Thoracic aorta (tissue), 2 donors: ENCODE results near the gene OR2G2. TPM values are rescaled to one million over a fixed set of nuclear protein-coding genes. Genes with fewer than 3 reads are reported as not detected.

Experiments
- ATAC-seq: fragments of 150-250 bp; one replicate; pipeline ENCODE4 v1.8.0; 2017; ENCODE audit warnings: low read depth; ENCODE audit not compliant: insufficient number of reproducible peaks, low FRiP score
- DNase-seq: peaks from one replicate; pipeline ENCODE4 v3.0.0-alpha.2; 2020; ENCODE audit warnings: low spot score
- H3K27ac ChIP-seq, 2 donors: fragments of 200-600 bp; sonication (generic); 1 replicate in 1 of 2; 2 replicates in 1 of 2; pipeline ENCODE4 v1.5.1; 2016; ENCODE audit warnings: mild to moderate bottlenecking in 2 of 2, moderate library complexity in 2 of 2
- H3K27me3 ChIP-seq: fragments of 200-600 bp; sonication (generic); replicated peaks from 2 replicates; pipeline ENCODE4 v1.6.0; 2016; ENCODE audit warnings: mild to moderate bottlenecking; ENCODE audit not compliant: insufficient read depth
- H3K36me3 ChIP-seq: fragments of 200-600 bp; sonication (generic); one replicate; pipeline ENCODE4 v1.5.1; 2016
- H3K4me1 ChIP-seq, 2 donors: fragments of 200-600 bp; sonication (generic); 1 replicate in 1 of 2; 2 replicates in 1 of 2; pipeline versions ENCODE4 v1.5.1 to v1.6.0; 2016; ENCODE audit warnings: low read depth in 2 of 2, mild to moderate bottlenecking in 1 of 2; ENCODE audit not compliant: control insufficient read depth in 1 of 2
- H3K4me3 ChIP-seq: fragments of 200-600 bp; sonication (generic); 2 replicates; pipeline ENCODE4 v1.5.1; 2016; ENCODE audit warnings: mild to moderate bottlenecking
- H3K9me3 ChIP-seq: fragments of 200-600 bp; sonication (generic); 2 replicates; pipeline ENCODE4 v1.5.1; 2016
- total RNA-seq, 2 donors: library from RNA; depleted of rRNA; stranded (reverse); fragments of >200 nt; gene quantifications; one replicate each; pipeline versions ENCODE4 v1.1.0 to v1.2.3, GENCODE V29; 2016
- TF ChIP-seq, protein P1 (sequence below): fragments of 200-600 bp; sonication (generic); IDR thresholded peaks from one replicate; pipeline ENCODE4 v1.5.1; 2019; ENCODE audit warnings: antibody characterized with exemption

OR2G2 gene
- total RNA-seq, 2 donors from 2014 or later: not detected

DNA sequence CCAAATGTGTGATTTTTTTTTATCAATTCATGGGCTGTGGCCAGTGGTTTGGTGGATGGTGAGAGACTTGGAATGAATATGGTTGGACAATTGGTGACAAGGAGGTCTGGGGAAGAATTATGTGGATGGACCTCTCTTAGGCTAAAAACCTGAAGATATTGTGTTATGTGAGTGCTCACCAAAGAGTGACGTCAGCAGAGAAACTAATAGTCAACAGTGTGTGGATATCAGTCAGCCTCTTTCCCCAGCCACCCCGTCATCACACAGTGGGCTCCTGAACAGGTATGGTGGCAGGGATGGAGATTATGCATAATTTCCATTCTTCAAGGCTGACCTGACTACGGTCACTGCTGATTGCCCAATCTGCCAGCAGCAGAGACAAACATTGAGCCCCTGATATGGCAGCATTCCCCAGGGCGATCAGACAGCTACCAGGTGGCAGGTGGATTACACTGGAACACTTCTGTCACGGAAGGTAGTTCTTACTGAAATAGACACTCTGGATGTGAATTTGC, 9.2 kb upstream of the OR2G2 start:
- Histone ChIP-seq H3K4me3 (no peak overlapping the region), H3K27ac (no peak overlapping the region), H3K27me3 (no peaks in the 10 kb centered on the region), H3K36me3 (no peaks in the 10 kb centered on the region), H3K4me1 (no peaks in the 10 kb centered on the region), H3K9me3 (no peaks in the 10 kb centered on the region)
- no peak for ATAC-seq
- TF ChIP-seq, protein P1, sequence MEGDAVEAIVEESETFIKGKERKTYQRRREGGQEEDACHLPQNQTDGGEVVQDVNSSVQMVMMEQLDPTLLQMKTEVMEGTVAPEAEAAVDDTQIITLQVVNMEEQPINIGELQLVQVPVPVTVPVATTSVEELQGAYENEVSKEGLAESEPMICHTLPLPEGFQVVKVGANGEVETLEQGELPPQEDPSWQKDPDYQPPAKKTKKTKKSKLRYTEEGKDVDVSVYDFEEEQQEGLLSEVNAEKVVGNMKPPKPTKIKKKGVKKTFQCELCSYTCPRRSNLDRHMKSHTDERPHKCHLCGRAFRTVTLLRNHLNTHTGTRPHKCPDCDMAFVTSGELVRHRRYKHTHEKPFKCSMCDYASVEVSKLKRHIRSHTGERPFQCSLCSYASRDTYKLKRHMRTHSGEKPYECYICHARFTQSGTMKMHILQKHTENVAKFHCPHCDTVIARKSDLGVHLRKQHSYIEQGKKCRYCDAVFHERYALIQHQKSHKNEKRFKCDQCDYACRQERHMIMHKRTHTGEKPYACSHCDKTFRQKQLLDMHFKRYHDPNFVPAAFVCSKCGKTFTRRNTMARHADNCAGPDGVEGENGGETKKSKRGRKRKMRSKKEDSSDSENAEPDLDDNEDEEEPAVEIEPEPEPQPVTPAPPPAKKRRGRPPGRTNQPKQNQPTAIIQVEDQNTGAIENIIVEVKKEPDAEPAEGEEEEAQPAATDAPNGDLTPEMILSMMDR: no peak
- DNase-seq: no peak

DNA sequence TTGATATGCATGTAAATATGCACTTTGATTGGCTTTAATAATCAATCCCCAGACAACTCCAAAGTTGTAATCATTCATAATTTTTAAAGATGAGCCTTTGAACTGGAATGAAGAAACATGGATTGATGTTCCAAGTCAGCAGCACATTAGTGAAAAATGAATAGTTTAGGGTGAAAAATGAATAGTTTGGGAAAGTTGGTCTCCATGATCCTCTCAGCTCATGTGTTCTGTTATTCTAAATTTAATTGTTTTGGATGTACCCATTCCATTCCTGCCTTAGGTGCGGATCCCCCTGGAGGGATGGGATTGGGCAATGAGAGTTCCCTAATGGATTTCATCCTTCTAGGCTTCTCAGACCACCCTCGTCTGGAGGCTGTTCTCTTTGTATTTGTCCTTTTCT, 17.1 kb downstream of the OR2G2 start, which contains the start of gene OR2G3:
TSS of gene OR2G3 (plus strand) at position 301 of the 400 bp plus-strand sequence. CDS start at position 301, 0 bp downstream.
- Histone ChIP-seq H3K4me1 (no peaks in the 10 kb centered on the region), H3K9me3 (no peaks in the 10 kb centered on the region), H3K27me3 (no peaks in the 10 kb centered on the region), H3K27ac (no peak within 1 kb of the TSS), H3K4me3 (no peak within 1 kb of the TSS), H3K36me3 (no peaks in the 10 kb centered on the region)
- TF ChIP-seq, protein P1: no peak
- no peak for ATAC-seq
- DNase-seq: no peak

DNA sequence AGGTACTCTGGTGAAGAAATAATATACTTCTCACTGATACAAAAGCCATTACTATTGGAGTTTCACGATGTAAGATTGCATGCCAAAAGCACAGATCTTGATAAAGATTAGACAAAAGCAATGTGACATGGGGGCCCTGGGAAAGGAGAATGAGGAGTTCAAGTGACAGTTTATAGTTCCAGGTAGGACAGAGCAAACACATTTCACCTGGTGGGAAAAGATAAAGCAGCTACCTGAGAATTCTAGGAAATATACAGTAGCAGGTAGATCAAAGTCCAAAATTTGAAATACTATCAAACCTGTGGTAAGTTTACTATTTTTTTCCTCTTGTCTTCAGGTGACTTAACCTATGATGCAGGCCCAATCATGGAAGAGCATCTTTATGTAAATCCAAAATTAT, 25.2 kb downstream of the OR2G2 start:
- Histone ChIP-seq H3K27ac (no peak overlapping the region), H3K27me3 (no peaks in the 10 kb centered on the region), H3K4me1 (no peaks in the 10 kb centered on the region), H3K36me3 (no peaks in the 10 kb centered on the region), H3K9me3 (no peaks in the 10 kb centered on the region), H3K4me3 (no peak overlapping the region)
- TF ChIP-seq, protein P1: no peak
- ATAC-seq (no peak), DNase-seq (no peak)

DNA sequence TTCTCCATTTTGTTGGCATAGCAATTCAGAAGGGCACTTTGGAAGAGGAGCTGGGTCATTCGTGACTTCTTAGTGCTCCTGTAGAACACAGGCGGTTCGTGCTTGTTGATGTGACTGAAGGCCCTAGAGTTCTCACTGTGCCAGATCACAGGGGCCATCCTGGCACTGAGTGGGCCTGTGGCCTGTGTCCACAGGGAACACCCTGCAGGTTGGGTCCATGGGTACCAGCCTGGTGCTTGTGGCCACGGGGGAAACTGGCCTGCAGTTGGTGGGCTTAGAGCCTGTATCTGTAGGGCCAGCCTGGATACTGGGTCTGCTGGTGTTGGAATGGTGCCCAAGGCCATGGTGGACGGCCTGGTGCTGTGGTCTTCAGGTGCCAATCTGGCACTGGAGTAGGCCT, 26.5 kb downstream of the OR2G2 start:
- no peak for DNase-seq
- no peaks in the 10 kb centered on the region for H3K4me1 ChIP-seq
- H3K4me3 ChIP-seq: no peak overlapping the region
- no peaks in the 10 kb centered on the region for H3K9me3 ChIP-seq
- TF ChIP-seq, protein P1: no peak
- H3K27me3 ChIP-seq: no peaks in the 10 kb centered on the region
- H3K36me3 ChIP-seq: no peaks in the 10 kb centered on the region
- no peak overlapping the region for H3K27ac ChIP-seq
- no peak for ATAC-seq

DNA sequence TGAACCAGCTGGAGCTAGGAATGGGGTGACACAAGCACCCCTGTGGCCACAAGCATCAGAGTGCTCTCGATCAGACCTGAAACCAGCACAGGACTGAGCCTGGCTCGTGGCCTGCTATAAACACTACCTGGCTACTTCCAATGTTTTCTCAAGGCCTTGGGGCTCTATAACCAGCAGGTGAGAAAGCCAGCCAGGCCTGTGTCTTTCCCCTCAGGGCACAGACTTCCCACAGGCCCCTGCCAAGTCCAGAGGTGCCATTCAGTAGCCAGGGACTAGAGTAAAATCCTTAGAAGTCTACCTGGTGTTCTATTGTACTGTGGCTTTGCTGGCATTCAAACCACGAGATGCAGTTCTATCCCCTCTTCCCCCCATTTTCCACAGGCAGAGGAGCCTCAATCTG, 39.8 kb downstream of the OR2G2 start:
- TF ChIP-seq, protein P1: no peak
- no peak overlapping the region for H3K27ac ChIP-seq

More for the DNA sequence above, 39.8 kb downstream of the OR2G2 start:
- H3K4me1 ChIP-seq: no peaks in the 10 kb centered on the region
- ATAC-seq (no peak), DNase-seq (no peak)
- no peaks in the 10 kb centered on the region for H3K36me3 ChIP-seq
- peaks cover 3% of the 10 kb centered on the region for H3K9me3 ChIP-seq
- no peaks in the 10 kb centered on the region for H3K27me3 ChIP-seq
- H3K4me3 ChIP-seq: no peak overlapping the region
